ENCODE data around the gene PPIL3. TPM values are rescaled to one million over a fixed set of nuclear protein-coding genes. Genes with fewer than 3 reads are reported as not detected.
"Not testable (repeated sequence)": the region's sequence is repeated elsewhere in the genome, so short reads cannot be mapped to it uniquely, and the experiment has no call there.

Gene PPIL3
- total RNA-seq, 4 donors from 2014 or later: 17.1 to 118 (median 39.1) TPM

GRCh38 chr2:200913654-200914053 lies 24.8 kb upstream of the PPIL3 start:
- H3K36me3 ChIP-seq: peaks cover 11 to 100% of the 10 kb centered on the region in 2 donors

DNA sequence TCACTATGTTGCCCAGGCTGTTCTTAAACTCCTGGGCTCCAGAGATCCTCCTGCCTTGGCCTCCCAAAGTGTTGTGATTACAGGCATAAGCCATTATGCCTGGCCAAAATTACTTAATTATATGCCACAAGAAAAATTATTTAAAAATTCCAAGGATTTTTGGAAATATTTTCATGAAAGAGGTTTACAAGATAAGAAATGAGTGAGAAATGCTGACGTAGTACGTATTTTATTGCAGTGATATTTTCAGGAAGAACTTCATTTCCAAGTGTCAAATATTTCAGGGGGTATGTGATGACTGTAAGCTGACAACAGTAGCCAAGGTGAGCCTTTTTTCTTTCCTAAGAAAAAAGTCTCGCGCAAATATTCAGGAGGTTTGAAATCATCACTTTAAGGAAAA lies 21.1 kb upstream of the PPIL3 start:
- Histone ChIP-seq H3K4me3 (no peak overlapping the region), H3K27me3 (no peaks in the 10 kb centered on the region), H3K9me3 (no peaks in the 10 kb centered on the region), H3K4me1 (no peaks in the 10 kb centered on the region), H3K36me3 (peaks cover 11 to 88% of the 10 kb centered on the region in 2 donors), H3K27ac (no peak overlapping the region)
- WGBS, 2 donors (ENCODE audit: low coverage in 1 of 2): 90% methylated on average over 4 of the region's 4 CpGs
- TF ChIP-seq CTCF (IDR thresholded peaks at IDR 0.05): no peak
- TF ChIP-seq EP300 (IDR thresholded peaks at IDR 0.05): no peak
- no peak for TF ChIP-seq POLR2A (IDR thresholded peaks at IDR 0.05)
- no peak for TF ChIP-seq POLR2AphosphoS5 (IDR thresholded peaks at IDR 0.05)
- no peak for ATAC-seq

More at GRCh38 chr2:200913654-200914053, 24.8 kb upstream of the PPIL3 start:
- no peak for ATAC-seq
- Histone ChIP-seq H3K27me3 (no peaks in the 10 kb centered on the region), H3K4me1 (no peaks in the 10 kb centered on the region), H3K9me3 (no peaks in the 10 kb centered on the region), H3K27ac (no peak overlapping the region), H3K4me3 (no peak overlapping the region)
- TF ChIP-seq CTCF (IDR thresholded peaks at IDR 0.05) (no peak), POLR2AphosphoS5 (IDR thresholded peaks at IDR 0.05) (no peak), POLR2A (IDR thresholded peaks at IDR 0.05) (no peak), EP300 (IDR thresholded peaks at IDR 0.05) (no peak)

DNA sequence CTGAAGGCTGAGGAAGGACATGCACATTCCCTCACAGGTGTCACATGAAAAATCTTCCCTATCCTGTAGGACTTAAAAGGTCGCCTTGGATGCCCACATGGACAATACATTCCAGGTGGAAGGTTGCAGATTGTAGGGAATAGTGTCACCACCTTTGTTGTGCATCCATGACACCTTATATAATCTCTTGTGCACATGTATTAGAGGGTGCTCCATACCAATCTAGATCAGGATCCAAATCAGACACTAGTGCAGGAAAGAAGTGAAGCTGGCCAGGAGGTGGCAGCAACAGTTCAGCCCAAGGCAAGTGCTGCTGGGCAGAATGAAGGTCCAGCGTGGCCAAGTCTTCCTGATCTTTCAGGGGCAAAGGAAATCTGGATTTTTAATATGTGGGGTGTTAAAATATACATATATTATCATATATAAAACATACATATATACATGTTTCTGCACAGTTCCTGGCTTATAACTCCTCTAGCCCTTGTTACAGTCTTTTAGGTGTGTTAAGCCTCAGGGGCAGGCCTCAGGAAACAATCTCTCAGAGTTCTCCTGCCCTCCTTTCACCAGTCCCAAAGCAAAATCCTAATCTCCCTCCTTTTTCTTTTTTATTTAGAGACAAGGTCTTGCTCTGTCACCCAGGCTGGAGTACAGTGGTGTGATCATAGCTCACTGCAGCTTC lies 16.9 kb upstream of the PPIL3 start:
- WGBS, 2 donors (ENCODE audit: low coverage in 1 of 2): 50 to 57% methylated on average over 2 of the region's 2 CpGs
- no peak overlapping the region for H3K27ac ChIP-seq
- no peak overlapping the region for H3K4me3 ChIP-seq
- no peaks in the 10 kb centered on the region for H3K27me3 ChIP-seq
- H3K9me3 ChIP-seq: no peaks in the 10 kb centered on the region
- peak; percentile 59 for ATAC-seq
- H3K36me3 ChIP-seq: peaks cover 0 to 65% of the 10 kb centered on the region in 2 donors
- no peaks in the 10 kb centered on the region for H3K4me1 ChIP-seq
- peak; percentile 24 to 64 (median 40) for TF ChIP-seq CTCF (IDR thresholded peaks at IDR 0.05)
- no peak for TF ChIP-seq POLR2AphosphoS5 (IDR thresholded peaks at IDR 0.05)
- no peak for TF ChIP-seq EP300 (IDR thresholded peaks at IDR 0.05)

GRCh38 chr2:200901459-200902072 lies 12.7 kb upstream of the PPIL3 start:
- Histone ChIP-seq H3K9me3 (no peaks in the 10 kb centered on the region), H3K27me3 (no peaks in the 10 kb centered on the region), H3K36me3 (peaks cover 0 to 66% of the 10 kb centered on the region in 2 donors), H3K4me1 (no peaks in the 10 kb centered on the region), H3K4me3 (no peak overlapping the region), H3K27ac (peak overlapping the region in 1 of 4 donors; percentile 5)
- TF ChIP-seq CTCF (IDR thresholded peaks at IDR 0.05): peak; percentile 34 to 78 (median 76)
- no peak for TF ChIP-seq EP300 (IDR thresholded peaks at IDR 0.05)
- 8% methylated on average over 4 of the region's 4 CpGs for WGBS, 2 donors (ENCODE audit: low coverage in 1 of 2)
- ATAC-seq: peak; percentile 83

DNA sequence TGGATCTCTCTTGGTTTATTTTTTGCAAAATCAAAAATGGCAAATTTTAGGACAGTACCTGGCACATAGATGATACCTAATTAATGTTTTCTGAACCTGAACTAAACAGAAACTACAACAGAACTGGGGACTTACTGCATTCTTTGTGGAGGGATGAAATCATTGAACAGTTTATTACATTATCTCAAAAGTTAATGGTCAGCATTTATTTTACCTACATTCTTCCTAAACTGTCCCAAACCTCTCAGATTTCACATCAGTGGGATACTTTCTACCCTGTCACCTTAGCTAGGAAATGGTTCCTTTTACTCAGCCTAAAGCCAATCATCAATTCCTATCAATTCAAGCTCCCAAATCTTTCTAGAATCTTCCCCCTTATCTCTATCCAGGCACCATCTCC lies 10.6 kb upstream of the PPIL3 start:
- Histone ChIP-seq H3K27ac (no peak overlapping the region), H3K4me1 (no peaks in the 10 kb centered on the region), H3K27me3 (no peaks in the 10 kb centered on the region), H3K36me3 (peaks cover 0 to 82% of the 10 kb centered on the region in 2 donors), H3K9me3 (no peaks in the 10 kb centered on the region), H3K4me3 (no peak overlapping the region)
- no peak for TF ChIP-seq EP300 (IDR thresholded peaks at IDR 0.05)
- no peak for TF ChIP-seq POLR2A (IDR thresholded peaks at IDR 0.05)
- no peak for TF ChIP-seq POLR2AphosphoS5 (IDR thresholded peaks at IDR 0.05)
- no peak for TF ChIP-seq CTCF (IDR thresholded peaks at IDR 0.05)
- no peak for ATAC-seq

DNA sequence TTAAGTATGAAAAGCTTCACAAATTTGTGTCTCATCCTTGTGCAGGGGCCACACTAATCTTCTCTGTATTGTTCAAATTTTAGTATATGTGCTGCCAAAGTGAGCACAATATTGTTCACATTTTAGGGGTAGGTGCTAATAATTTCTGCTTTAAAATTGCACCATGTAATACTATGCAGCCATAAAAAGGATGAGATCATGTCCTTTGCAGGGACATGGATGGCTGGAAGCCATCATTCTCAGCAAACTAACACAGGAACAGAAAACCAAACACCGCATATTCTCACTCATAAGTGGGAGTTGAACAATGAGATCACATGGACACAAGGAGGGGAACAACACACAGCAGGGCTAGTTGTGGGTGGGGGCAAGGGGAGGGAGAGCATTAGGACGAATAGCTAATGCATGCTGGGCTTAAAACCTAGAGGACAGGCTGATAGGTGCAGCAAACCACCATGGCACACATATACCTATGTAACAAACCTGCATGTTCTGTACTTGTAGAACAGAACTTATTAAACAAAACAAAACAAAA lies 7.1 kb downstream of the PPIL3 start:
- not testable (repeated sequence) for H3K27ac ChIP-seq, H3K9me3 ChIP-seq, H3K4me3 ChIP-seq, H3K27me3 ChIP-seq, H3K4me1 ChIP-seq, ATAC-seq
- peaks cover 0 to 93% of the 10 kb centered on the region in 2 donors for H3K36me3 ChIP-seq
- WGBS, 2 donors (ENCODE audit: low coverage in 1 of 2): 80 to 86% methylated on average over 2 of the region's 2 CpGs

Measured in gastroesophageal sphincter (tissue), 4 donors.